ENCODE results near the gene SPINT3.

- TF ChIP-seq, protein P1, sequence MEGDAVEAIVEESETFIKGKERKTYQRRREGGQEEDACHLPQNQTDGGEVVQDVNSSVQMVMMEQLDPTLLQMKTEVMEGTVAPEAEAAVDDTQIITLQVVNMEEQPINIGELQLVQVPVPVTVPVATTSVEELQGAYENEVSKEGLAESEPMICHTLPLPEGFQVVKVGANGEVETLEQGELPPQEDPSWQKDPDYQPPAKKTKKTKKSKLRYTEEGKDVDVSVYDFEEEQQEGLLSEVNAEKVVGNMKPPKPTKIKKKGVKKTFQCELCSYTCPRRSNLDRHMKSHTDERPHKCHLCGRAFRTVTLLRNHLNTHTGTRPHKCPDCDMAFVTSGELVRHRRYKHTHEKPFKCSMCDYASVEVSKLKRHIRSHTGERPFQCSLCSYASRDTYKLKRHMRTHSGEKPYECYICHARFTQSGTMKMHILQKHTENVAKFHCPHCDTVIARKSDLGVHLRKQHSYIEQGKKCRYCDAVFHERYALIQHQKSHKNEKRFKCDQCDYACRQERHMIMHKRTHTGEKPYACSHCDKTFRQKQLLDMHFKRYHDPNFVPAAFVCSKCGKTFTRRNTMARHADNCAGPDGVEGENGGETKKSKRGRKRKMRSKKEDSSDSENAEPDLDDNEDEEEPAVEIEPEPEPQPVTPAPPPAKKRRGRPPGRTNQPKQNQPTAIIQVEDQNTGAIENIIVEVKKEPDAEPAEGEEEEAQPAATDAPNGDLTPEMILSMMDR (IDR thresholded peaks at IDR 0.05) = no peak
- TF ChIP-seq EP300 (IDR thresholded peaks at IDR 0.05) = no peak
These were observed 49.4 kb upstream of the SPINT3 start for GRCh38 chr20:45564760-45565276.

Measured in suprapubic skin (tissue), 3 donors.